Measurements from ENCODE around the gene CNEP1R1.

Gene CNEP1R1

DNA sequence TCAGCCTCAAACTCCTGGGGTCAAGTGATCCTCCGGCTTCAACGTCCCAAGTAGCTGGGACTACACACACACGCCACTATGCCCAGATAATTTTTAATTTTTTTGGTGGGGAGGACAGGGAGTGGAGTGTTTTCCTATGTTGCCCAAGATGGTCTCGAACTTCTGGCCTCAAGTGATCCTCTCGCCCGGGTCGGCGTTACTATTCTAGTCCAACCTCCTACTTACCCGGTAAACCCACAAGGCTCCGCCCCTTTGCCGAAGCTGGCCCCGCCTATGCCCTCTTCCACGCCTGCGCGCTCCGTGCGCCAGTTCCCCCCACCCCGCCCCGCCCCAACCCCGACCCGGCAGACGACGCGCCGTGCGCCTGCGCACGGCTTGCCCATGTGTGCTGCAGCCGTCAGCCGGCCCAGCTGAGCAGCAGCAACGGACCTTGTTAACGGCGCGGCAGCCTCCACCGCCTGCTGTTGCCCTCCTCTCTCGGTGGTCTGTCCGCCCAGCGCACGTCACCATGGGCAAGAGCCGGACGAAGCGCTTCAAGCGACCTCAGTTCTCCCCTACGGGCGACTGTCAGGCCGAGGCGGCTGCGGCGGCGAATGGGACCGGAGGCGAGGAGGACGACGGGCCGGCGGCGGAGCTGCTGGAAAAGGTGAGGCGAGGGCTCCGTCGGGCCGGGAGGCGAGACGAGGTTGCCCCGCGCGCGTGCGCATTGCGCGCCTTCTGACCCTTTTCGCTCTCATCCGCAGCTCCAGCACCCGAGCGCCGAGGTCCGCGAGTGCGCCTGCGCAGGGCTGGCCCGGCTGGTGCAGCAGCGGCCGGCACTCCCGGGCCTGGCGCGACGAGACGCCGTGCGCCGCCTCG is 40.8 kb downstream of the CNEP1R1 start, which contains the start of gene HEATR3:
HEATR3 (plus strand) TSS at position 347 of the 858 bp plus-strand sequence; CDS start at position 509, 162 bp downstream.
- DNase-seq = peak; percentile 86

DNA sequence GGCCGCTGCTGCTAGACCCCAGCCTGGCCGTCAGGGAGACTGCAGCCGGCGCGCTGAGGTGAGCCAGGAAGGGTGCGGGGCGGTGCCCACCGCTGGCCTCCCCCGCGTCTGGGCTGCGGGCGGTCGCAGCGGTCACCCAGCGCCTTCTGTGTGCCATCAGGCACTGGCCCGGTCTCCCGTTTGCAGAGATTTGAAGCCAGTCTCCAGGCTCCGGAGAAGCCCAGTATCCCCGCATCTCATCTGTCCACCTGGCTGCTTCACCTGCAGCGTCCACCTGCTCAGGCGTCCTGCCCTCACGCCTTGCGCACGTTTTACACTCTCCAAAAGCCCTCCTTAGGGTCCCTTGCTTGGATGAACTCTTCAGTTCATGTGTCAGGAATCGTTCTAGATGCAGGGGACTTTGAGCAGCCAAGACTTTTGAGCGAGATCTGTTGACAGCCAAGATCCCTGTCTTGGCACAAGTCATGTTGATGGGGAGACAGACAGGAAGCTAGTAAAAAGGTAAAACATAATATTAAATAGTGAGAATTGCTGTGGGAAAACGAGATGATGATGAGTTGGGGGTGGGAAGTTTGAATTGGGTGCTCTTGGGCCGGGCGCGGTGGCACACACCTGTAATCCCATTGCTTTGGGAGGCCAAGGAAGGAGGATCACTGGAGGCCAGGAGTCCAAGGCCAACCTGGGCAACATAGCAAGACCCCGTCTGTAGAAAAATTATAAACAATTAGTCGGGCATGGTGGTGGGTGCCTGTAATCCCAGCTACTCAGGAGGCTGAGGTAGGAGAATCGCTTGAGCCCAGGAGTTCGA is 41.7 kb downstream of the CNEP1R1 start:
- no peak for DNase-seq

DNA sequence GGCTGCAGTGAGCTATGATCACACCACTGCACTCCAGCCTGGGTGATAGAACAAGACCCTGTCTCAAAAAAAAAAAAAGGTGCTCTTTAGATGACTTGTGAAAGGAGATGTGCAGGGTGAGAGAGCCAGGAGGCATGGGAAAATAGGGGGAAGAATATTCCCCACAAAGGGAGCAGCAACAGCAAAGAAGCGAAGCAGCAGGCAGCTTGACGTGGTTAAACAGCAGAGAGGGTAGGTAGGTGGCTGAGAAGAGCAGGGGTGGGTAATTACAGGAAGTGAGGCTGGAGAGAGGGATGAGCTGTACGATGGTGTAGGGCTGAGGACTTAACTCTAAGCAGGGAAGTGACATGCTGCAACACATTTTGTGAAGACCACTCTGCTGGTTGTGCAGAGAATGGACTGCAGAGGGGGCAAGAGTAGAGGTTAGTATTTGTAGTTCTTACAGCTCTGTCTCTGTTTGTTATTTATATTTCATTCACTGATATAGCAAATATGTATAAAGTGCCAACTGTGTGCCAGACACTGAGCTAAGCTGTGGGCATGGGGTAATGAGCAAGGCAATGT is 42.3 kb downstream of the CNEP1R1 start:
- DNase-seq = no peak

DNA sequence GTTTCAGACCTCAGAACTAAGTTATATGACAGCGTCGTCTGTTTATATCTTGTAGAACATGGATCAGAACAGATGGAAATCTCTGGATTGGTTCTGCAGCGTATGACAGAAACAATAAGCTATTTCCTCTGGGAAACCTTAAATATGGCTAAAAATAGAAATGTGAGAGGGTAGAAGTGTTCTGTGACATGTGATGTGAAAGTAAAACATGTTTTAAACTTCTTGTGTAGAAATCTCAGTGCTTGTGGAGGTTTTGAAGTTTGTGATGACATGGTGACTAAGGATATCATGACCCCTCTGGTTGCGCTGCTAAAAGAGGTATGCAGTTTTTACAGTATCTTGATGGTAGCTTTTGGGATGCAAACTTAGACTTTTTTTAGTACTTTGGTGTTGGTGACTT is 43.5 kb downstream of the CNEP1R1 start:
- no peak for DNase-seq

DNA sequence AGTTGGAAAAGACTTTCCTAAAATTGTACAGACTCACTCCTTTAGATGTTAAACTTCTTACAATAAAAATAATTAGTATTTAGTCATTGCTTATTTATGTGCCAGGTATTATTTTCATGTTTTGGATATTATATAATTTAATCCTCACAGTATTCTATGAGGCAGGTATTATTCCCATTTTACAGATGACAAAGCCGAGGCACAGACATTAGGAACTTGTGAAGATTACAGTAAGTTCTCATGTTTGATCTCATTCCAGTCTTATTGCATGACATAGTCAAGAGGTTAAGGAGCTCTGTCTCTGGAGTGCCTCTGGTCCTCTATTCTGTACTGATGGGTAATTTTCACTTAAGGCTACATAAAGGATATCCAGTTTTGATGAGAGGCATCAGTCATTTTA is 44.0 kb downstream of the CNEP1R1 start:
- no peak for DNase-seq

DNA sequence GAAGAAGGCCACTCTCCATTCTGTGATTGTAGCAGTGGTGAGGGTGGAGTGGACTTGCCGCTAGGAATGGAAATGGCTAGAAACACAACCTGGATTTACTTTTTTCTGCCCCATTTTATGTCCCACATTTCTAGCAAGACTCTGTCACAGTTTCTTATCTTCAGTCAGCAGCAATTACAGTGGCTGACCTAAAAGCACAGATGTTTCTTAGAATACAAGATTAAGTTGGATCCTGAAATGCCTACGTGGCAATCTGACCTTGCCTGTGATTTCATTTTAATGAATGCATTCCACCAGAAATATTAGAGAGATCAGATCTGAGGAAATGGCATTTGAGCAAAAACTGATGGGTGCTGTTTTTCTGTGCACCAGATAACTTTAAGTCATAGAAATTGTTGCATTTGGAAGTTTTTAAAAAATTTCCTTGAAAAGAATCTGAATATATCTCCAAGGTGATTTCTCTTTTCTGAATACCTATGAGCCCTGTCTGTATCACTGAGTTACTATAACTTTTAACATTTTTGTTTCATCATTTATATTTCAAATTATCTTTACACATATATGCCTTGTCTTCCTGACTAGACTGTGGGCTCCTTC is 46.1 kb downstream of the CNEP1R1 start:
- no peak for DNase-seq

DNA sequence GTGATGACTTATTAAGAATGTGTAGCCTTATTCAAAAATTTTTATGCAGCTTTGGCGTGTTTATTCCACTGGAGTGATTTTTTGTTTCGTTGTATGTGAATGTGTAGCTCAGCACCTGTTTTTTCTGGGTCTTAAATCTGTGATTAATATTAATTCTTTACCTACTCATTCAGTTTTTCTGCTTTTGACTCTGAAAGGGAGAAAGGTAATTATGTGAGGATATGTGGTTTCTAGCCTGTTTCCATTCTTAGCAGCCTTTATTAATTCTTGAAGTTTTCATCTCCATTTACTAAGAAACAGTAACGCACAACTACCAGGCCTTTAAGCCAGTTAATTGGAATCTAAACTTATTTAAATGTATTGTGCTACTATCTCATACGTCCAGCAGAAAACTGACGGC is 47.7 kb downstream of the CNEP1R1 start:
- no peak for DNase-seq

DNA sequence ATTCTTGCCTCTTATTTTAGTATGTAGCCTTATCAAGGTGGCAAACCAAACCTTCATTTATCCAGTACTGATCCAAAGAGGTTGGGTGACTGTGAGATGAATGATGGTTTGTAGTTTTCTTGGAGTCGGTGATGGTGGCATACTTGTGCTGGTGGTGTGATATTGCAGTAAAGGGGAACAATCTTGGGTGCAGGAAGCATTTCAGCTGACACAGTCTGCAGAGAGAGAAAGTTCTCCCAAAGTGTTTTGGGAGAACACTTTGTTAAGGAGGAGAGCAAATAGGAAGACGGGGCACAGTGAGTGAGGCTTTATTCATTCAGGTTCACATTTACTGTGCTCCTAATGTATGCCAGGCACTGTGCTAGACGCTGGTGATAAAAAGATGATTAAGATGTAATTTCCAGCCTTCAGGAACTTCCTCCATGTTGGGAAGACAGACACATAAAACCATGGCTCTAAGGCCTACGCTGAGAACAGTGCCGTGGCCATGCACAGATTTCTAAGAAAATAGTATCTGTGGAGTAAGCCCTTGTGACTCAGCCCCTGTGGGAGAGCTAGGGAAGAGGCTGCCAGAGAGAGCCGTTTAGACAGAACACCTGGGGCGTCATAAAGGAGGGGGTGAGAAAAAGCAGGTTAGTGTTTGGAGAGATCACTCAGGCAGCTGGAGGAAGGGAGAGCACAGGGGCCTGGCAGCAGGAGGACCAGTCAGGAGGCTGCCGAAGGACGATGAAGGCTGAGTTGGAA is 54.5 kb downstream of the CNEP1R1 start:
- DNase-seq = no peak

DNA sequence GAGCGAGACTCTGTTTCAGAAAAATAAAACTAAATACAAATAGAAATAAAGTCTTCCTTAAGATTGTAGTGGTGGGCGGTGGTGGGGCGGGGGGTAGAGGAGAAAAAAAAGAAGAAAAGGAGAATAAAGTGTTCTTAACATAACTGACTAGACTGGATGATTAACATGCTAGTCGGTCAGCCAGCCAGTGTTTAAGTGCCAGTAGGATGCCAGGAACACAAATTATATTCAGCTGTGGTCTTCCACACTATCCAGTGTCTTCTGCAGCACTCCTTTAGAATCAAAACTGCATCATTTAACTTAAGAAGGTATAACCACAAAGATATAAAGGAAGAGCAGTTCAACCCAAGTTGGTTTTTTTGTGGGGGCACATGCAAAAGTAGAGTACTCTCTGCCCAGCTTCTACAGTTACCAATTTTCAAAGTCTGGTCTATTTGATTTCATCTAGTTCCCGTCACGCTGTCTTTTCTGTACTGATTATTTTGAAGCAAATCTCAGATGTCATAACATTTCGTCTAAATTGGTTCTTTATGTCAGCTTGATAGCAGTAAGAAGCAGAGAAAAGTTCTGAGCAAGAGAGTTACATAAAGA is 56.5 kb downstream of the CNEP1R1 start:
- DNase-seq = no peak

DNA sequence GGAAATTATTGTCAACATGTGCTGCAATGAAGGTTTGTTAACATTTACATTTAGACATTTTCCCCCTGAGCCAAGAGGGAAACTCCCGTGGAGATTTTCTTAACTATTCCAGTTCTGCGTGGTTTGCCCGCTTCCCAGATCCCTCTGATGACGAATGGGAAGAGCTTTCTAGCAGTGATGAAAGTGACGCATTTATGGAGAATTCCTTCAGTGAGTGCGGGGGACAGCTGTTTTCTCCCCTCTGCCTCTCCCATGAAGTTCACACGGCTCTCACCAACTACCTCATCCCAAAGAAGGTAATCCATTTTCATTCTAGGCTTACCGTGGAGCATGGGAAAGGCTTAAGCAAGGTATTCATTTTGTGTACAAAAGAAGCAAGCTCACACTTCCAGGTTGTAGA is 59.0 kb downstream of the CNEP1R1 start:
- no peak for DNase-seq

DNA sequence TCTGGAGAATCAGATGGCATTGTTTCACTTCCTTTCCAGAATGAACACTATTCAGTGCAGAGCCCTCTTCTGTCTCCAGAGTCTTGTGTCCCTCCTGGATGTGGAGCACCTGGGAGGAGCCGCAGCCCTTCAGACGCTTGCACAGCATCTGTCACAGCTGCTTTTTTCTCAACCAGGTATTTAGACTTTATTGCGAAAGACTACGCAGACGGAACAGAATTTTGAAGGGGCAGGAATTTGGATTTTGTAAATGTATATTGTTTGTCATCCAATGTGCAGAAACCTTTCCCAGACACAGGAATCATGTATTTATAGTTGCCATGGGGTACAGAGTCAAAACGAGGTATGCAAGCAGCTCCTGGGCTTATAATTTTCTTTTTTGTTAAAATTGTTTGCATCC is 61.2 kb downstream of the CNEP1R1 start:
- no peak for DNase-seq
